NCI-H2107 (cell line): ENCODE results near the gene KRTAP4-3.
"Not testable (repeated sequence)": the region's sequence is repeated elsewhere in the genome, so short reads cannot be mapped to it uniquely, and the experiment has no call there.

Source experiments
- DNase-seq: peaks from one replicate; lab custom pipeline; 2025; lab: John Stamatoyannopoulos, UW

KRTAP4-3 gene

GRCh38 chr17:41168121-41168520, at the start of gene KRTAP4-3:
Gene KRTAP4-3, minus strand, starts transcription at chr17:41168221. Its CDS starts 49 bp downstream, at chr17:41168172.
- DNase-seq = no peak

DNA sequence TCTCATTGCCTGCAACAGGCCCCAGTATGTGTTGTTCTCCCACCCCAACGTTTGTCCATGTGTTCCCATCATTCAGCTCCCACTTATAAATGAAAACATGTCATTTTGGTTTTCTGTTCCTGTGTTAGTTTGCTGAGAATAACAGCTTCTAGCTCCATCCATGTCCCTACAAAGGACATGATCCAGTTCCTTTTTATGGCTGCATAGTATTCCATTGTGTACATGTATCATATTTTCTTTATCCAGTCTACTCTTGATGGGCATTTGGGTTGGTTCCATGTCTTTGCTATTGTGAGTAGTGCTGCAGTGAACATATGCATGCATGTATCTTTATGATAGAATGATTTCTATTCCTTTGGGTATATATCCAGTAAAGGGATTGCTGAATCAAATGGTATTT, 47.7 kb upstream of the KRTAP4-3 start:
- no peak for DNase-seq

GRCh38 chr17:41212524-41213169, 44.6 kb upstream of the KRTAP4-3 start:
- DNase-seq = no peak

DNA sequence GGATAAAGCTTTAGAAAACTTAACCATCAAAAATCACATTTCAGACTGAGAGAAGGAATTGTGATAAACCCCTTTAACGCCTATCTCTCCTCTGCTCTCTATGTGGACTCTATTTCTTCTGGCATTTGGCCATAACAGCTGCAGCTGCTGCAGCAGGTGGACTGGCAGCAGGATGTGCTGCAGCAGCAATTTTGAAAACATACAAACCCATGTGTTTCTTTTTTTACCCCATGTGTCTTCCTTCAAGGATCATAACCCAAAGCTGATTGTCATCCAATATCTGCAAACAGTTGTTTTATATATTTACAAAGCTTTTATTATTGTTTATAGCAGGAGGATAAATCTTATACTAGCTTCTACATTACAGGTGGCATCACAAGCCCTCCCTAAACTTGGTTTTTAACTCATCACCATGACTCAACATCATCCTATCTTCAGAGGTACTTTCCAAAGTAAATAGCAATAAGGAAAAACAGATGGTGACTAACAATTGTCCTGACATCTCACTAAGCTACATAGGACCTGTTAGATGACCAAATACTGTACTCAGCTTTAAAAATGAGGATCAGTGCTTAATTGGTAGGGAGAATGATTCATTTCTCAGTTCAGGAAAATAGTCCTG, 43.9 kb upstream of the KRTAP4-3 start:
- no peak for DNase-seq

- DNase-seq = no peak
These were observed 31.5 kb upstream of the KRTAP4-3 start for GRCh38 chr17:41199421-41200078.

DNA sequence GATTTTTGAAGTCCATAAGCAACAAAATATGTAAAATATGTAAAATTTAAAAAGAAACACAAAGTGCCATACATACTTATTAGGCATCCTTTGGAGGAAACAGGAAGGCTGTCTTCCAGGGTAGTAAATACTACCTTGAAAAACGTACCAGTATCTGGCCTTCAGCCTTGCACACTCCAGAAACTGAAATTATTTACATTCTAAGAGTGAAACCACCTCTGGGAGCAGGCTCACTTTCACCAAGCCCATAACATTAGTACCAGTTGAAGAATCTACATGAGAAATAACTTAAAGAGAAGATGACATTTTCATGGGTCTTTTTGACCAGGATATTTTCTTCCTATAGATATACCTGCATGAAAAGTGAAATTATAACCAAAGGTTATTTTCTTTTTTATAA, 28.0 kb upstream of the KRTAP4-3 start:
- DNase-seq = no peak

DNA sequence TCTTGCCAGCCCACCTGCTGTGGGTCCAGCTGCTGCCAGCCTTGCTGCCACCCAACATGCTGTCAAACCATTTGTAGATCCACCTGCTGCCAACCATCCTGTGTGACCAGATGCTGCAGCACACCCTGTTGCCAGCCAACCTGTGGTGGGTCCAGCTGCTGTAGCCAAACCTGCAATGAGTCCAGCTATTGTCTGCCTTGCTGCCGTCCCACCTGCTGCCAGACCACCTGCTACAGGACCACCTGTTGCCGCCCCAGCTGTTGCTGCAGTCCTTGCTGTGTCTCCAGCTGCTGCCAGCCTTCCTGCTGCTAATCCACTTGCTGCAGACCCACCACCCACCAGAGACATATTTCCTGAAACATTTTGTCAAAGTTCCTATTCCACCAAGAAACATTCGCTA, 22.3 kb upstream of the KRTAP4-3 start:
- no peak for DNase-seq

DNA sequence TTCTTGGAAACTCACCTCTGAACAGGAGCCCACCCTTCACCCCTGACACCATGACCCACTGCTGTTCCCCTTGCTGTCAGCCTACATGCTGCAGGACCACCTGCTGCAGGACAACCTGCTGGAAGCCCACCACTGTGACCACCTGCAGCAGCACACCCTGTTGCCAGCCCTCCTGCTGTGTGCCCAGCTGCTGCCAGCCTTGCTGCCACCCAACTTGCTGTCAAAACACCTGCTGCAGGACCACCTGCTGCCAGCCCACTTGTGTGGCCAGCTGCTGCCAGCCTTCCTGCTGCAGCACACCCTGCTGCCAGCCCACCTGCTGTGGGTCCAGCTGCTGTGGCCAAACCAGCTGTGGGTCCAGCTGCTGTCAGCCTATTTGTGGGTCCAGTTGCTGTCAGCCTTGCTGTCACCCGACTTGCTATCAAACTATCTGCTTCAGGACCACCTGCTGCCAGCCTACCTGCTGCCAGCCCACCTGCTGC, 21.9 kb upstream of the KRTAP4-3 start, which contains the start of gene KRTAP9-1:
KRTAP9-1 (plus strand) TSS at position 51 of the 482 bp plus-strand sequence; CDS start at position 51, 0 bp downstream.
- not testable (repeated sequence) for DNase-seq

DNA sequence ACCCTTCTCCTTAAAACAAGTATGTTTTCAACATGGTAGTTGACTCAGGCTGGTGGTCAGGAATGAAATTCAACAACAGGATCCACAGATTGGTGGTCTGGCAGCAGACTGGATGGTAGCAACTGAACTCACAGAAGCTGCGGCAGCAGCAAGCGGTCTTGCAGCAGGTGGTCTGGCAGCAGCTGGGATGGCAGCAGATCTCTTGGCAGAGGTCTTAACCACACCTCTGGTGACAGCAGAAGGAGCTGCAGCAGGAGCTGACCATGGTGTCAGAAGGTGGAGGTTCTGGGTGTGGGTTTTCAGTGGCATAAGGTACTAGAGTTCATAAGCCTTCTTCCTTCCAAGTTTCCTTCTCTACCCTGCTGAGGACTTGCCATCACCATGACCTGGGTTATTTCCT, 18.9 kb upstream of the KRTAP4-3 start:
- no peak for DNase-seq

DNA sequence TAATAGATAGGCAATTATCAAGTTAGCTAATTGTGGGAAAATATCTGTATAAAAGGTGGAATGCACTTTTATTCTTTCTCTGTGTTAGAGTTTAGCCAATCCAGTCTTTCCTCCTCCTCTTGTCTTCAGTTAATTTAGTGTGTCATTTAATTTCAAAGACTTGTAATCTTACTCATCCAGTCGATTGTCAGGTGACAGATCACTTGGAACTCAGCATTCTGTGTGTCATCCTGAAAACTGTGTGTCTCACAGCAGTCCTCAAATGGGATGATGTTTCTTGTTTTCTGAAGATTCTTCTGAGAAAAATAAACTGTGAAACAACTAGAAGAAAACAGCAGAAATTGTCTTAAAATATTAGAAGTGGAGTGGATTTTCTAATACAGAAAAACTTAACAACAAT, 17.0 kb upstream of the KRTAP4-3 start:
- DNase-seq = no peak

GRCh38 chr17:41184480-41184961, 16.5 kb upstream of the KRTAP4-3 start, which contains the start of gene KRTAP4-1:
Gene KRTAP4-1, minus strand, starts transcription at chr17:41184911. Its CDS starts 57 bp downstream, at chr17:41184854.
- DNase-seq = no peak

DNA sequence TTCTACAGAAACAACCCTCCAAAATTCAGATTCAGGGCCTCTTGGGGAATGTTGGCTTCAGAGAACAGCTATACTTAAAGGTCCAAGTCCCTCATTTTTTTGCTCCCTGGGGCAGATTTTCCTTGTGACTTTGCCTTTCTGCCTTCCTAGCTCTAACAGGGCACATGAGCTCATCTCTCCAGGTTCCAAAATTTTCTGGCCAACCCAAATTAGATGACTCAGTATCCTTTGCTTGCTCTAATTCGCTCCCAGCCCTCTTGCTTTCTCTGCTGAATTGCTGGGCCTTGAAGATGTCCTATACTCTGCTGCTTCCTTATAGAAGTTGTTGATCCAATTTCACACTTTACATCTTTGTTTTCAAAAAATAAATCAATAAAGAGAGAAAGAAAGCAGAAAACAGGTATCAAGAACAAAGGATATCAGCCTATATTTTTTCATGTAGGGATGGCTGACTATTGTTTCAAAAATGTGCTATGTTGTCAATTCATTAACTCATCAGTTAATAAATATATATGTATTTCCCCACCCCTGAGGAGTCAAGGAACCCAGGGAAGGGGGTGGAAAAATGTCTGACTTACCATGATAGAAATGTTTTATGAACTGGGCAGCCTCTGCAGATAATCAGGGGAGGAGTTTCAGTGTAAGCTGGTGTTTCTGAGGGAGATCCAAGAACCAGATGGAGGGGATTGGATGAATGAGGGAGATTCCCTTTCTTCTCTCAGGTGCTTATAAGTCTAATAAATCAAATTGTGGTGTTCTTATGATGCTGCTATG, 11.0 kb upstream of the KRTAP4-3 start:
- no peak for DNase-seq

DNA sequence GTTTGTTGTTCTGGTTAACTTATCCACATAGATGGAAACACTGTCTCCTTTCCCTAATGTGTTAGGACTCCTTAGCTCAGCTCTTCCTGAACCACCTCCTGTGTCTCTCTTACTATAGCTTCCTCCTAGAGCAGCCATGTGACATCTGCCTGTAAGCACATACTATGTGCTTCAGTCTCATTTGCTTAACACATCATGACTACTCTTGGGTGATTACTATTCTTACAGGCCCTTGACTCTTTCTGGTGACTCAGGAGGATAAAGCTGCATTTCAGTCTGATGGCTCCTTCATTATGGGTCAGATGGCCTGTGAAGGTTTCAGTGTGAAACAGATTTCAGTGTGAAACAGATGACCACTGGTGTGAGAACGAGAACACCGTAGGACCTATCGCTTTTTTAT, 10.3 kb upstream of the KRTAP4-3 start:
- DNase-seq = no peak

DNA sequence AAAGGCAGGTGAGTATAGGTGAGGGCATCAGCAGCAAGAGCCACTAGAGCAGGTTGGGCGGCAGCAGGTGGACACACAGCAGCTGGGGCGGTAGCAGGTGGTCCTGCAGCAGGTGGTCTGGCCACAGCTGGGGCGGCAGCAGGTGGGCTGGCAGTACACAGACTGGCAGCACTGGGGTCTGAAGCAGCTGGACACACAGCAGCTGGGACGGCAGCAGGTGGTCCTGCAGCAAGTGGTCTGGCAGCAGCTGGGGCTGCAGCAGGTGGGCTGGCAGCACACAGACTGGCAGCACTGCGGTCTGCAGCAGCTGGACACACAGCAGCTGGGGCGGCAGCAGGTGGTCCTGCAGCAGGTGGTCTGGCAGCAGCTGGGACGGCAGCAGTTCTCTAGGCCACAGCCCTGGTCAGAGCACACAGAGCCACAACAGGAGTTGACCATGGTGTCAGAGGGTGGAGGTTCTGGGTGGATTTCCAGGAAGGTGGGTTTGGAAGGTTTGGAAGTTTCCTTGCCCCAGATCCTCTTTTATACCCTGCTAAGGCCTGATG, 9.8 kb upstream of the KRTAP4-3 start, which contains the start of gene KRTAP4-2:
KRTAP4-2 (minus strand) TSS at position 495 of the 545 bp plus-strand sequence; CDS start at position 438, 57 bp downstream.
- DNase-seq = no peak

DNA sequence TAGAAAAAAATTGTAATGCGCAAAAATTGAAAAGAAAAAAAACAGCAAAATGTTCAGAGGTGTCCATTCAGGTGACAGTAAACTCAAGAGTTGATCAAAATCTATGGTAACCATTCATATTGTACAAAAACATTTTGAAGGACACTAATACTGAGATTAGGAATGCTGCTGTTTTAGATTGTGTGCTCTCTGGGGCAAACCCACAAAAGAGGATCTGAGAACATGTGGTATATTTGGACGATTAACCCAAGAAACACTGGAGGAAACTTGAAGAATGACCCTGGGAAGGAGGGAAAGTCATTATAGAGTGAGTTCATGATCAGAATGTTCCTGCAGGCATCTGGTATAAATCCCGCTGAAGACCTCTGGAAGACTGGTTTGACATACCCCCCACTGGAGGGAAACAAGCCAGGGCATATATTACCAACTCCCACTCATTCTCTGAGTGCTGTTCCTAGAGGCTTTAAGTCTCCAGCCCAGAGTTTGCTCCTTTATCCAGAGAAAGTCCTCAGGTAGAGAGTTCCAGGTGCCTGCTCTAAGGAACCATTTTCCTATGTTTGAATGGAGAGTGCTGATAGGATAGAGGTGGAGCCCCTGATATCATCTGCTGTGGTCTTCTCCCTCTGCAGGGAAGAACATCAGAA, 8.8 kb upstream of the KRTAP4-3 start:
- no peak for DNase-seq

DNA sequence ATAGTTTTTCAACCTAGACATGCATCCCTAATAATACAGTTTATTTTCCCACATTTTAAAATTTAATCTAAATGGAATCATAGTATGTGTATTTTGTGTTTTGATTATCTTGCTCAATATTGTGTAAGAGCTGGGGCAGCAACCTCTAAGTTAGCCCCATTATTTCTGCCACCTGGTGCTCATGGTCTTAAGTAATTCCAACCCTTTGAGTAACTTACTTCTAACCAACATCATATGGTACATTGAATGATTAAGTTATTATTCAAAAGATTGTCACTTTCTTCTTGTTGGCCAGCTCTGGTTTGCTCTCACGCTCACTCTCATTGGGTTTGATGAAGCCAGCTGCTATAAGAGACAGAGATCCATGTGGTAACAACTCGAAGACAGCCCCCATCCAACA, 3.9 kb upstream of the KRTAP4-3 start:
- no peak for DNase-seq

- no peak for DNase-seq
These were observed 460 bp downstream of the KRTAP4-3 start for GRCh38 chr17:41167561-41167960.

GRCh38 chr17:41163828-41164227, 4.2 kb downstream of the KRTAP4-3 start:
- DNase-seq = no peak

DNA sequence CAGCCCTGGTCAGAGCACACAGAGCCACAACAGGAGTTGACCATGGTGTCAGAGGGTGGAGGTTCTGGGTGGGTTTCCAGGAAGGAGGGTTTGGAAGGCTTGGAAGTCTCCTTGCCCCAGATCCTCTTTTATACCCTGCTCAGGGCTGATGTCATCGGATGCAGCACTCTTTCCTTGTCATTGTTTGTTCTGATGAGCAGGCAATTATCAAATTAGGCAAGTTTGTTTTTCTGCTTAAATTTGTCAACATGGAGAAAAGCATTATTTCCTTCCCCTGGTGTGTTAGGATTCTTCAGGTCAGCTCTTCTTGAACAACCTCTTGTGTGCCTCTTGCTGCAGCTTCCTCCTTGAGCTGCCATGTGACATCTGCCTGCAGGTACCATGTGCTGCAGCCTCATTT, 7.4 kb downstream of the KRTAP4-3 start, which contains the start of gene KRTAP4-4:
KRTAP4-4 (minus strand) TSS at position 101 of the 400 bp plus-strand sequence; CDS start at position 44, 57 bp downstream.
- no peak for DNase-seq

DNA sequence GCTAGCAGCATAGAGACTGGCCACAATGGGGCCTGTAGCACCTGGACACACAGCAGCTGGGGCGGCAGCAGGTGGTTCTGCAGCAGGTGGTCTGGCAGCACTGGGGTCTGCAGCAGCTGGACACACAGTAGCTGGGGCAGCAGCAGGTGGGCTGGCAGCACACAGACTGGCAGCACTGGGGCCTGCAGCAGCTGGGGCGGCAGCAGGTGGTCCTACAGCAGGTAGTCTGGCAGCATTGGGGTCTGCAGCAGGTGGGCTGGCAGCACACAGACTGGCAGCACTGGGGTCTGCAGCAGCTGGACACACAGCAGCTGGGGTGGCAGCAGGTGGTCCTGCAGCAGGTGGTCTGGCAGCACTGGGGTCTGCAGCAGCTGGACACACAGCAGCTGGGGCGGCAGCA, 7.8 kb downstream of the KRTAP4-3 start:
- DNase-seq = not testable (repeated sequence)

DNA sequence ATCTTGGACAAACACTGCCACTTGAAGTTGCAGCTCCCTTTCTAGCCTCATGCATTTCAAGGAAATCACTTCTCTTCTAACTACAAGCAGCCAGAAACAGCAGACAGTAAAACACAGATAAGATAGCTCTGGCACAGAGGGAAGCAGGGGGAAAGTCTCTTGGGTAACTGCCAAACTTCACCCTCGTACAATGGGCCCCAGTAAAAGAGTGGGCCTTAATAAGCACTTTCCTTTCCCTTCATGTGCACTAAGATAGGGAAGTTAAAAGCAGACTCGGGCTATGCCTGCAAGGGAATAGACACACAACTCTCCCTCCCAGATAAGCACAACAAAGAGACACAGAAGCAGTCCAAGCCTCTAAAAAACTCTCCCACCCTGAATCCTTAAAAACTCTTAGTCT, 14.2 kb downstream of the KRTAP4-3 start:
- no peak for DNase-seq
